ENCODE measurements around the gene CPA1. TPM values are rescaled to one million over a fixed set of nuclear protein-coding genes. Genes with fewer than 3 reads are reported as not detected.

CPA1 gene
- total and polyA plus RNA-seq, 12 donors, result 0.35 to 3.8 (median 2.7) TPM; not detected in 4

GRCh38 chr7:130352194-130353074 is 27.9 kb upstream of the CPA1 start:
- Histone ChIP-seq H3K4me3 (peak overlapping the region in 1 of 10 donors; percentile 10), H3K27ac (peak overlapping the region in 8 of 10 donors; percentile 50 to 77 (median 58)), H3K27me3 (peaks cover 0 to 6% (median 0%) of the 10 kb centered on the region in 7 donors), H3K36me3 (no peaks in the 10 kb centered on the region), H3K9me3 (no peaks in the 10 kb centered on the region), H3K4me1 (peaks cover 0 to 48% (median 31%) of the 10 kb centered on the region in 9 donors)
- ATAC-seq (peak in 2 of 8 donors; percentile 2 to 3), DNase-seq (no peak)
- intact Hi-C loops (cut with DNase I), result loop anchor here in 3 of 10 donors (5.0 to 10.0 kb wide), 3 partner anchors 75 to 82 kb away; no protein-coding TSS in a partner anchor
- WGBS, 2 donors, result 38 to 59% methylated on average over 20 of the region's 20 CpGs
- no peak for TF ChIP-seq CTCF (IDR thresholded peaks at IDR 0.05)

- WGBS, 2 donors, result 85 to 90% methylated on average over 7 of the region's 7 CpGs
- ATAC-seq (no peak), DNase-seq (no peak)
- H3K4me3 ChIP-seq, result no peak overlapping the region
- peaks cover 0 to 50% (median 31%) of the 10 kb centered on the region in 9 donors for H3K4me1 ChIP-seq
- no peaks in the 10 kb centered on the region for H3K36me3 ChIP-seq
- intact Hi-C loops (cut with DNase I), result loop anchor here in 3 of 10 donors (5.0 to 10.0 kb wide), 3 partner anchors 76 to 82 kb away; no protein-coding TSS in a partner anchor
- TF ChIP-seq CTCF (IDR thresholded peaks at IDR 0.05), result no peak
- H3K27ac ChIP-seq, result peak overlapping the region in 6 of 10 donors; percentile 9 to 77 (median 58)
- H3K9me3 ChIP-seq, result no peaks in the 10 kb centered on the region
- H3K27me3 ChIP-seq, result peaks cover 0 to 6% (median 0%) of the 10 kb centered on the region in 7 donors
These were observed 27.1 kb upstream of the CPA1 start for GRCh38 chr7:130353196-130353595.

- peaks cover 0 to 36% (median 22%) of the 10 kb centered on the region in 9 donors for H3K4me1 ChIP-seq
- H3K27ac ChIP-seq, result peak overlapping the region in 9 of 10 donors; percentile 18 to 88 (median 77)
- WGBS, 2 donors, result 43 to 51% methylated on average over 9 of the region's 9 CpGs
- H3K27me3 ChIP-seq, result no peaks in the 10 kb centered on the region
- H3K4me3 ChIP-seq, result no peak overlapping the region
- intact Hi-C loops (cut with DNase I), result loop anchor here in 2 of 10 donors (10.0 kb wide), 2 partner anchors 79 to 81 kb away; no protein-coding TSS in a partner anchor
- DNase-seq, result peak; percentile 38 to 68
- peak; percentile 48 to 86 (median 71) for ATAC-seq
- H3K36me3 ChIP-seq, result no peaks in the 10 kb centered on the region
- TF ChIP-seq CTCF (IDR thresholded peaks at IDR 0.05), result no peak
- peaks cover 0 to 24% (median 10%) of the 10 kb centered on the region in 11 donors for H3K9me3 ChIP-seq
These were observed 24.0 kb upstream of the CPA1 start for GRCh38 chr7:130356121-130356875.

All from heart right ventricle (tissue), 16 donors.